NCI-H446 treated with DMSO at 0.1 percent for 48 hours (cell line): ENCODE measurements around the gene SERP2.

Source experiments
- DNase-seq: peaks from one replicate; lab custom pipeline; 2025; lab: John Stamatoyannopoulos, UW

The SERP2 gene

DNA sequence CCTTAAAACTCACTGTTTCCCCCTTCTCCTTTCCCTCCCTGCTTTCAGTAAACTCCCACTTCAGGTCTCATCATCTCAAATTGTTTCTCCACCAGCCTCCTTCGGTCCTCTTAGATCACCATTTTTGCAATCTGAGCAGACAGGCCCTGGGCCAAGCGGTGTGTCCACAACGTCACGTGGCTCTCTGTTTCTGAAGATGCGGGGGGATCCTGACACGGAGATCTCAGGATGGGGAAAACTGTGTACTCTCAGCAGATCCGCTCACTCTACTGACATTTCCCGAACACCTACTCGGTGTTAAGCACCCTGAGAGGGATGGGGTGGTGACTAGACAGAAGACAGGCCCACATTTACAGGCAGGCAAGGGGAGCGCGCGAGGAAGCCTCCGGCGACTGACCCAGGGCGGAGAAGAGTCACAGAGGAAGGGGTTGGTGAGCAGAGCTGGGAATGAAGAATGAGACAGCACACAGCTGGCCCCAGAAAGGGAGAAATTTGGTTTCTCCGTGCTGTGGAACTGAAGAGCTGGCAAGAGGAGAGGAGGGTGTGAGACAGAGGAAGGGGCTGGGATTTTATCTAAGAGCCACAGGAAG is 38.8 kb downstream of the SERP2 start:
- DNase-seq, result no peak

GRCh38 chr13:44413095-44413494 is 39.5 kb downstream of the SERP2 start:
- no peak for DNase-seq

- no peak for DNase-seq
Measured at GRCh38 chr13:44414716-44415115, 41.1 kb downstream of the SERP2 start.

DNA sequence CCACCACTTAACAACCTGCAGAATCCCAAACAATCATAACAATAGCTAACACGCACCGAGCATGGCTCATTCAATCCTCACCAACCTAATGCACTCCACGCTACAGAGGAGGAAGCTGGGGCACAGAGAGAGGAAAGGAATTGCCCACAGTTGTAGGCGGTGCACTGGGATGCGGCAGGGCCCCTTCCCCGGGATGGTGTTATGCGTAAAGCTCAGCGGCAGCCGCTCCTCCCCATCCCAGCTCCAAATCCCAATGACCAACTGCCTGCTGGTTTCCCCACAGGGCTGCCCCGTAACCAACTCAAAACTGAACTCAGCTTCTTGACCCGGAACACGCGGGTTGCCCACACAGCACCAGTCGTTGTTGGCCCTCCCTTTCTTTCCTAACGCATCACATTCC is 42.2 kb downstream of the SERP2 start:
- no peak for DNase-seq

GRCh38 chr13:44416301-44416700 is 42.7 kb downstream of the SERP2 start:
- no peak for DNase-seq

GRCh38 chr13:44416744-44417143 is 43.1 kb downstream of the SERP2 start:
- no peak for DNase-seq

- no peak for DNase-seq
Measured at GRCh38 chr13:44417446-44417845, 43.8 kb downstream of the SERP2 start.

DNA sequence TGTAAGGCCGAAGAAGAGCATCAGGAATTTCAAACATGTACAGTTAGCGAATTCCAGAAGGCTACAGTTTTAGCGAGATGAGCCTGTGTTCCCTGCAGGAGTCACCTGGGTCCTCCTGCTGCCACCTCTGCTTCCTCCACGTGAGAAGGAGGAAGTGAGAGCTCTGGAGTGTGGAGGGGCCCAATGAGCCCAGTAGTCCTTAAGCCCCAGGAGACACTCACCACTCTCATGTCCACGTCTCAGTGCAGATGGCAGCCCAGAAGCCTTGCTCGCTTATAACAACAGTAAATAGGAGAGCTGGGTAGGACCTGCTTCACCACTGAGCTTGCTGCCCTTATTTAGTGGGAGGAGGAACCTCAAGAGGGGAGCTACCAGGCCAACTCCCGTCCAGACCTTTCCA is 44.3 kb downstream of the SERP2 start:
- no peak for DNase-seq

DNA sequence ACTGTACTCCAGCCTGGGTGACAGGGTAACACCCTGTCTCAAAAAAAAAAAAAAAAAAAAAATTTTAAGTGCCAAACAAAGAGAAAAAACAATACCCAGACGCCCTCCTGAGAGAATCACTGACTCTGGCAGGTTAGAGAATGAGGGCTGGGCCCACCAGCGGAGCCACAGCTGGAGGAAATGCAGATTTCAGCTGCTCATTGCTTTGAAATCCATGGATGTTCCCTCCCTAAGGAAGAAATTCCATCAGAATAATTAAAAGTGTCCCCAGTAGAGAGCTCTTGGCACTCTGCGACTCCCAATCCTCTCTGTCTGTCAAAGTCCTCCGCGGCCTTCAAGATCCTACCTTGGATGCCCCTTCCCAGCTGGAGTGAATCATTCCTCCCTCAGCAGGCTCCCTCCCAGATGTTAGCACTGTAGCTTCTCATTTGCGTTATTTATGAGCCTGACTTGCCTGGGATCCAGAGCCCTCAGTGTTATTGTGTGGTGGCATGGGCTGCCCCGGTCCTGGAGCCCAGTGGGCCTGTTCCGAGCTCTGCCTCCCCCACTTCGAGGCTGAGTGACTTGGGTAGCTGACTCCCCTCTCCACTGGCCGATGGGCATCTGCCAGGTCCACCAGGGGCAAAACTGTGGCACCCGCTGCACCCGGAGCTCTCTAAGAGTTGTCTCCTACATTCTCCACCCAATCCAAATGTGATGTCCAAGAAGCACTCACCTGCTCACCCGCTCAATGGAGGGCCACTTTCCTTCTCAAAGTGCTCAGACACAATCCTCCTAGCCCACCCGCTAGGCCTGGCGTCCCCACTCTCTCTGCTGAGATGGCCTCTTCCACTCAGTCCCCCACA is 47.0 kb downstream of the SERP2 start:
- DNase-seq, result no peak

DNA sequence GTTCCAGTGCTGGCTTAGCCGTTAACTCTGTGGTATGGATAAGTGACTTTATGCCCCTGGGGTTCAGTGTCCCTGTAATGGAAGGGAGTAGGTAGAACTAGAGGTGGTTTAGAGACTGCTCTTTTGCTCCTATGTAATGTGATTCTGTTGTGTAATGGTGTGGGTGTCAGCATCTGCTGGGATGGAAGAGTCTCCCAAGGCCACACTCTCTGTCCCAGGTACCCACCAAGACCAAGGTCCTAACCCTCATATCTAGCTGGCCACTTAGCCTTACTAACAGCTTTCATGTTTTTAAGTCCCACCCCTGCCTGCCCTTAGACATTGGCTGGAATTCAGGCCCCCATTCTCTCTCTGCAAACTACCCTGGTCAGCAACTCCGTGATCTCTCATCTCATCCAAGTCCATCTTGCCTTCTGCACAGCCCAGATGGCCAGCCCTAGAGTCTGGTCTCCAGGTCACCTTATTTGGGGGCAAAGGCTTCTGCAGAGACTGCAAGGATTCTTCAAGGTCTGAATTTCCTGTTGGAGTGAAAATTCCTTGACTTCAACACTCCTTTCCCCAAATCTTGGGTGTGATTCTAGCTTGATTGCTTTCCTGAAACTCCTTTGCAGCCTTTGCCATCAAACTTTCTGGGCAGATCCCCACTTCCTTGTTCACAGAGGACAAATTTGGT is 48.4 kb downstream of the SERP2 start:
- DNase-seq, result no peak

GRCh38 chr13:44422755-44423643 is 49.4 kb downstream of the SERP2 start:
- no peak for DNase-seq

GRCh38 chr13:44423824-44424223 is 50.2 kb downstream of the SERP2 start:
- DNase-seq, result no peak

DNA sequence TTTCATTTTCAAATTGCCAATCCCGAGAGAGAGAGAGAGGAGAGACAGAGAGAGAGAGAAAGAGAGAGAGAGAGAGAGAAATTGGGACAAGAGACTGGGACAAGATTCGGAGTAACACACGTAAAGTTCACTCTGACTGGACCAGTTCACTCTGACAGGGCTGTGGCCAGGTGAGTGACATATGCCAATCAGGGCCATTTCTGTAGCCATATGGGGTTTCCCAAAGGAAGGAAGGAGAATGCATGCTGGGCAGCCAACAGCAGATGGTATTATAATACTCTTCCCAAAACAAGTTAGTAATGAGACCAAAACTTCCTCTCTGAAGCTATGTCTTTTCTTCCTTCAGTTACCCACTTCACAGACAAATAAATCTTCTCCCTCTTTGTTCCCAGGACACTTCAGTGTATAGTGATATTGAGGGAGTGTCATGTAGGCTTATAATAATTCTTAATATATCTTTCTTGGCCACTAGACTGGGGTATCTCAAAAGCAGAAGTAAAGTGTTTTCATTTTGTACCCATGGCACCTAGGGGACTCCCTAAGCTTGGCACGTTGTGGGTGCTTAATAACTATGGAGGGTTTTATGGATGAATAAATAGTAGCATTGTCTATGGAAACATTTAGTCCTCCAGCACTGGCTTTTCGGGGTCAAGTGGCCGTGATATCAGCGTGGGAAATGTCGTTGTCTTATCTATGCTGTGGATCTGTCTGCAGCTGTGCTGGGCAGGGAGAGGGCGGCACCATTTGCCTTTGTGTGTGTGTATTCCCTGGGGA is 51.6 kb downstream of the SERP2 start:
- DNase-seq, result no peak

DNA sequence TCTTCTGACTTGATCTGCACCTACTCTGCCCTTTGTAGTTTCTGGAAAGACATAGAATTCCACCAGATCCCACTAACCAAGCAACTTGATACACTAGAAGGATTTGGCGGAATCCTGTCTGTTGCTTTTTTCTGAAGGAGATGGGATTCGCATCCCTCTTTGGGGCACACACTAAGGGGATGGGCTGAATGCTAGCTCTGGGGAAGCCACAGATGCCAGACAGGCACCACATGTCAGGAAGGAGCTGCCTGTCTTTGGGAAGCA is 52.1 kb downstream of the SERP2 start:
- no peak for DNase-seq

GRCh38 chr13:44426461-44426860 is 52.8 kb downstream of the SERP2 start:
- no peak for DNase-seq

GRCh38 chr13:44429311-44429710 is 55.7 kb downstream of the SERP2 start:
- no peak for DNase-seq

DNA sequence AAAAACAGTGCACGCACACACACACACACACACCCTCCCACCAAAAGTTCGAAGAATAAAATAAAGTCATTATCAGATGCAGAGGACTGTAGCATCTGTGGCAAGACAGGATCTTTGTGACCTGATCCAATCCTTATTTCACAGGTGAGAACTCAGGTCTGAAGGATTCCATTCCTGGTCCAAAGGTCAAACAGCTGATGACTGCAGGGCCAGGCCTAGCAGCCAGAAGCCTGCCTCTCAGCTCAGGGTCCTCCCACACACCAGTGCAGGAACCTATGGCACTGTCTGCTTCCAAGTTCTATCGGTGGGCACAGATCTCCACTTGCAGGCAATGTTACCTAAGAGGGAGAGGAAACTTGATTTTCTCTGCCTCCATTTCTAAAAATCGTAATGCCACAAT is 57.5 kb downstream of the SERP2 start:
- no peak for DNase-seq

- no peak for DNase-seq
Measured at GRCh38 chr13:44432650-44433049, 59.0 kb downstream of the SERP2 start.

- no peak for DNase-seq
Measured at GRCh38 chr13:44433863-44434765, 60.5 kb downstream of the SERP2 start.

DNA sequence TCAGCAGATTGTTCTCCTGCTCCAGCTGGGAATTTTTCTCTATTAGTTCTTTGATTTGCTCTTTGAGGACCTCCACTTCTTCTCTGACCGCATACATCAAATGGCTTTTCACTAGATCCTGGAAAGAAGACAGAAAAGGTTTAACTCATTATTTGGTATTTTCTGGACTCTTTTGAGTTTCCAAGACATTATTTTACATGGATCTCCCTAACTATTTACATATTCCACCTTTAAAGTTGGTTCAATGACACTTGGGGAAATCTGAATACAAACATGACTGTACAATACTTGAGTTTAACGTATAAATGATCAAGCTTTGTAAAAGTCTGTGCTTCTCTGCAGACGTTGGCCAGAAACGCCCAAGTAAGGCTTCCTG is 61.1 kb downstream of the SERP2 start:
- DNase-seq, result no peak
